Subcutaneous abdominal adipose tissue (tissue), 5 donors: ENCODE results near the gene MGAT4A.

Experiments used
- H3K27ac ChIP-seq: one replicate; pipeline ENCODE4 v1.7.0; 2013; ENCODE audit warnings: low read depth, mild to moderate bottlenecking, inconsistent platforms, low read length, moderate library complexity
- H3K27me3 ChIP-seq, 5 donors: one replicate each; pipeline ENCODE4 v1.7.0; 2013; ENCODE audit warnings: low read length in 5 of 5, inconsistent platforms in 1 of 5; ENCODE audit not compliant: control insufficient read depth in 5 of 5, insufficient read depth in 4 of 5
- H3K36me3 ChIP-seq, 5 donors: one replicate each; pipeline ENCODE4 v1.7.0; 2013; ENCODE audit warnings: low read length in 5 of 5; ENCODE audit not compliant: control insufficient read depth in 5 of 5, insufficient read depth in 5 of 5
- H3K4me1 ChIP-seq, 5 donors: one replicate each; pipeline ENCODE4 v1.7.0; 2013; ENCODE audit warnings: low read length in 5 of 5, mild to moderate bottlenecking in 3 of 5, moderate library complexity in 1 of 5; ENCODE audit not compliant: control insufficient read depth in 5 of 5, insufficient read depth in 5 of 5
- H3K4me3 ChIP-seq, 5 donors: one replicate each; pipeline ENCODE4 v1.7.0; 2013; ENCODE audit warnings: low read length in 5 of 5, low read depth in 1 of 5
- H3K9ac ChIP-seq, 5 donors: one replicate each; pipeline ENCODE4 v1.7.0; 2013; ENCODE audit warnings: low read length in 5 of 5, mild to moderate bottlenecking in 4 of 5, moderate library complexity in 3 of 5
- H3K9me3 ChIP-seq, 5 donors: one replicate each; pipeline ENCODE4 v1.7.0; 2013; ENCODE audit warnings: low read length in 5 of 5; ENCODE audit not compliant: control insufficient read depth in 5 of 5
- donor health status: healthy.
- donor health status: healthy.
- donor health status: healthy.
- donor health status: healthy.
- donor health status: healthy.

Gene MGAT4A

DNA sequence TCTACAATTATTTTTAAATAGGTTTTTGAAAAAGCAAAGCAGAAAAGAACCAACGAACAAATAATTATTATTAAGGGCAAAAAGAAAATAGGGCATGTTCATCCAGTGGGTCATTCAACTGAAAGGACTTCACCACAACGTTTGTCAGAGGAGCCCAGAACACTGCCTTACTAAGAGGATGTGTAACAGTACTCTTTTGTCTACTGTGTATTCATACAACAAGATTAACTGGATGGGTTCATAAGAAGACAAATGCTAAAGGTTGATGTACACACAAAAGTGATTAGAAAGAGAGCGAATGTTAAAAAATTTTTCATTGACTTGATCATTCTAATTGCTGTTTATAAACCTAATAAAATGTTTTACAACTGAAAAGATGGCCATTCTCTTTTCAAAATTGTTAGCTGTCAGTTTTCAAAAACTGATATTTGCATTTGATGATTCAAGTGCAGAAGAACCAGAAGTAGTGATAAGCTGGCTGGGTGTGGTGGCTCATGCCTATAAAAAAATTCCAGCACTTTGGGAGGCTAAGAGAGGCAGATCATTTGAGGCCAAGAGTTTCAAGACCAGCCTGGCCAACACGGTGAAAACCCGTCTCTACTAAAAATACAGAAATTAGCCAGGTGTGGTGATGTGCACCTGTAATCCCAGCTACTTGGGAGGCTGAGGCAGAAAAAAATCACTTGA is 33.1 kb downstream of the MGAT4A start:
- H3K36me3 ChIP-seq = no peaks in the 10 kb centered on the region
- H3K27me3 ChIP-seq = no peaks in the 10 kb centered on the region
- no peak overlapping the region for H3K4me3 ChIP-seq
- no peak overlapping the region for H3K27ac ChIP-seq
- peaks cover 2 to 17% (median 15%) of the 10 kb centered on the region in 5 donors for H3K4me1 ChIP-seq
- H3K9me3 ChIP-seq = no peaks in the 10 kb centered on the region
- no peak overlapping the region for H3K9ac ChIP-seq

DNA sequence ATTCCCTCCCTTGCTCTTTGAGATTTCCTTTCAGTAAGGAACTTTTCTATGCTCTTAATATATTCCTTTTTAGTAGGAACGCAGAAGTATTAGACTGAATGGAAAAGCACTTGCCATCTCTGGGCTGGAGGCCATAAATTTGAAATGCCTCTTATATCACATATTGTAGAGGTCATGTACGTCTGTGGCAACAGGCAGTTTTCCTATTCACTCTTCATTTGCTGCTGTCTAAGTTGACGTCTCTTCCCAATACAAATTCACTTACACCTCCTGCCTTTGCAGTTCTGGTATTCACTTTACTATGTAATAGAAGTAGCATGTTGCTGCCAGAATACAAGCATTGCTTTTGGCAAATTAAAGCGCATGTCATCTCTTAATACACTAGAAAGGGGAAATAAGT is 34.7 kb downstream of the MGAT4A start:
- peaks cover 0 to 3% (median 0%) of the 10 kb centered on the region in 5 donors for H3K4me1 ChIP-seq
- H3K27ac ChIP-seq = no peak overlapping the region
- no peaks in the 10 kb centered on the region for H3K36me3 ChIP-seq
- H3K9me3 ChIP-seq = no peaks in the 10 kb centered on the region
- no peak overlapping the region for H3K4me3 ChIP-seq
- H3K27me3 ChIP-seq = no peaks in the 10 kb centered on the region
- H3K9ac ChIP-seq = no peak overlapping the region

DNA sequence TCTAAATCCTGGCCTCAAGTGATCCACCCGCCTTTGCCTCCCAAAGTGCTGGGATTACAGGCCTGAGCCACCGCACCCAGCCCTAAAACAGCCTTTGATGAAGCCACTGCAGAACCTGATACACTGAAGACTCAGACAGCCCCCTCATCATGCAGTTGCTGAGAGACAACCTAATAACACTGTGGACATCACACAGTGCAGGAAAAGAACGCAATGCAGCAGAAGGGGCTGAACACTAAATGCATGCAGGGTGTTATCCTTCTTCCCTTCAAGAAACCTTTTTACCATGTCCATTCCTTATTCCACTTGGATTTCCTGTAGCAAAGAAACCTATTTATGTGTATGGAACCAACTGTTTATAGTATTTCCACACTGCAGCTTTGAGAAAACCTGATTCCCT is 35.7 kb downstream of the MGAT4A start:
- no peak overlapping the region for H3K9ac ChIP-seq
- H3K4me3 ChIP-seq = no peak overlapping the region
- H3K9me3 ChIP-seq = no peaks in the 10 kb centered on the region
- H3K27ac ChIP-seq = no peak overlapping the region
- no peaks in the 10 kb centered on the region for H3K27me3 ChIP-seq
- no peaks in the 10 kb centered on the region for H3K36me3 ChIP-seq
- no peaks in the 10 kb centered on the region for H3K4me1 ChIP-seq

DNA sequence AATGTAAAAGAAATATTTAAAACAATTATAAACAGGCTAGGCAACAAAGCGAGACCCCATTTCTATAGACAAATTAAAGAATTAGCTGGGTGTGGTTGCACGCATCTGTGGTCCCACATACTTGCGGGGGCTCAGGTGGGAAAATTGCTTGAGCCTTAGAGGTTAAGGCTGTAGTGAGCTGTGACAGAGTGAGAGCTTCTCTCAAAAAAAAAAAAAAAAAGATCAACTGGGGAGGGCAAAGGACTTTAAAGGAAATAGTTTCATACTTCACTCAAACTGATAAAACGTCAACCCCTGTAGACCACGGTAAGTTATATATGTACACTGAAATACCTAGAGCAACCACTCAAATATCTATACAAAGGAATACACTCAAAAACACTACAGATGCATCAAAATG is 37.5 kb downstream of the MGAT4A start:
- Histone ChIP-seq H3K36me3 (no peaks in the 10 kb centered on the region), H3K9me3 (no peaks in the 10 kb centered on the region), H3K4me3 (no peak overlapping the region), H3K9ac (no peak overlapping the region), H3K27me3 (no peaks in the 10 kb centered on the region), H3K4me1 (no peaks in the 10 kb centered on the region), H3K27ac (no peak overlapping the region)

DNA sequence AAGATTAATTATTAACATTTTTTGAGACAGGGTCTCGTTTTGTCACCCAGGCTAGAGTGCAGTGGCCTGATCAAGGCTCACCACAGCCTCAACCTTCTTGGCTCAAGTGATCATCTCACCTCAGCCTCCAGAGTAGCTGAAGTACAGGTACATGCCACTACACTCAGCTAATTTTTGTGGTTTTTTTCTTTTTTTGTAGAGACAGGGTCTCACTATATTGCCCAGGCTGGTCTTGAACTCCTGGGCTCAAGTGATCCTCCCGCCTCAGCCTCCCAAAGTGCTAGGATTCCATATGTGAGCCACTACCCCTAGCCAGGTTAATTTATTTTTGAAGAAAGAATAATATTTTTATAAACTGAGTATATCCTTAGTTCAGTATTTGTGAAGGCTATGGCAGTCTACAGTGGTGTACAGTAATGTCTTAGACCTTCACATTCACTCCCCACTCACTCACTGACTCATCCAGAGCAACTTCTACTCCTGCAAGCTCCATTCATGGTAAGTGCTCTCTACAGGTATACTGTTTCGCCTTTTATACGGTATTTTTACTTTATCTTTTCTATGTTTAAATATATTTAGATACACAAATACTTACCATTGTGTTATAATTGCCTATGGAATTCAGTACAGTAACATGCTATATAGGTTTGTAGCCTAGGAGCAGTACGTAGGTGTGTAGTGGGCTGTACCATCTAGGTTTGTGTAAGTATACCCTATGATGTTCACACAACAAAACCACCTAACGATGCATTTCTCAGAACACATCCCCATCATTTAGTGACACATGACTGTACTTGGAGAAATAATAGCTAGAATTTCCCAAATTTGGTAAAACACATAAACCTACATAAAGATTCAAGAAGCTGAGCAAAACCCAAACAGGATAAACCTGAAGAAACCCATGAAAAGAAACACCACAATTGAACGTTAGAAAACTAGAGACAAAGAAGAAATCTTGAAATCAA is 38.6 kb downstream of the MGAT4A start:
- no peaks in the 10 kb centered on the region for H3K36me3 ChIP-seq
- no peaks in the 10 kb centered on the region for H3K9me3 ChIP-seq
- no peak overlapping the region for H3K27ac ChIP-seq
- H3K27me3 ChIP-seq = no peaks in the 10 kb centered on the region
- no peak overlapping the region for H3K4me3 ChIP-seq
- no peak overlapping the region for H3K9ac ChIP-seq
- H3K4me1 ChIP-seq = no peaks in the 10 kb centered on the region

DNA sequence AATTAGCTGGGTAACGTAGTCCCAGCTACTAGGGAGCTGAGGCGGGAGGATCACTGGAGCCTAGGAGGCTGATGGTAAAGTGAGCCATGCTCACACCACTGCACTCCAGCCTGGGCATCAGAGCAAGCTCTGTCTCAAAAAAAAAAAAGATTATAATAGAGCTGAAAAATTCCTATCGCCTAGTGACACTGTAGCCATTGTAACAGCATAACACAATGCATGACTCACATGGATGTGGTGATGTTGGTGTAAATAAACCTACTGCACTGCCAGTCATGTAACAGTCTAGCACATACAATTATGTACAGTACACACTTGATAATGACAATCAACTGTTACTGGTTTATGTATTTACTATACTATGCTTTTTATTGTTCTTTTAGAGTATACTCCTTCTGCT is 39.6 kb downstream of the MGAT4A start:
- Histone ChIP-seq H3K9ac (no peak overlapping the region), H3K4me1 (no peaks in the 10 kb centered on the region), H3K4me3 (no peak overlapping the region), H3K27me3 (no peaks in the 10 kb centered on the region), H3K9me3 (peaks cover 0 to 3% (median 0%) of the 10 kb centered on the region in 5 donors), H3K36me3 (peaks cover 0 to 3% (median 0%) of the 10 kb centered on the region in 5 donors), H3K27ac (no peak overlapping the region)

DNA sequence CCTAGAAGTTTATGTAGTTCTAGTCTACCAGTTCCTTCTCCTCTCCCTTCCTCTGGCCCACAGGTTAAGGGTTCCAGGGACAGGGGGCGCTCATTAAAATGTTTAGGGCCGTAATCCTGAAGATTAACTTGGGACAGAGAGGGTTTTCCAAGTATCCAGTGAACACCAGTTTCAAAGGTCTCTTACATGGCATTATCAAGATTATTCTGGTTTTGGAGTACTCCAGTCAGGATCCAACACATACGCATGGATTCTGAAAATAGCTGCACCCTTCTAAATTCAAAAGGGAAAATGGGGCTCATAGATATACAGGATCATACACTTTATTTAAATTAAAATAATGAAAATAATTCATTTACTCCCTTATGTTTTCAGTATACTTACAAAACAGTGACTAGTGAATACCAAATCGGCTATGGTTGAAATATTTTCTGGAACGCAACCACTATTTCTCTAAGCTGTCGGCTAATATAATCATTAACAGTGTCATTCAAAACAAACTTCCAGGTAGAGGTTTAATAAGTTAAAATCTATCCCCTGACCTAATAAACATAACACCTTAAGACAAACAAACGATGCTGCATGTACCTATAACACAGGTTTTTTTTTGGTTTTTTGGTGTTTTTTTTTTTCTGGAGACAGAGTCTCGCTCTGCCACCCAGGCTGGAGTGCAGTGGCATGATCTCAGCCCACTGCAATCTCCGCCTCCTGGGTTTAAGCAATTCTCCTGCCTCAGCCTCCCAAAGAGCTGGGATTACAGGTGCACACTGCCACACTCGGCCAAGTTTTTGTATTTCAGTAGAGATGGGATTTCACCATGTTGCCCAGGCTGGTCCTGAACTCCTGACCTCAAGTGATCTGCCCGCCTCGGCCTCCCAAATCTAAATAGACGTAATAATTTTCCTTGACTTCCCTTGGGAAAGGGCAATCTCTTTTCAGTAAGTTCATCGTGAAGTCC is 44.7 kb downstream of the MGAT4A start:
- Histone ChIP-seq H3K9ac (no peak overlapping the region), H3K27ac (no peak overlapping the region)

DNA sequence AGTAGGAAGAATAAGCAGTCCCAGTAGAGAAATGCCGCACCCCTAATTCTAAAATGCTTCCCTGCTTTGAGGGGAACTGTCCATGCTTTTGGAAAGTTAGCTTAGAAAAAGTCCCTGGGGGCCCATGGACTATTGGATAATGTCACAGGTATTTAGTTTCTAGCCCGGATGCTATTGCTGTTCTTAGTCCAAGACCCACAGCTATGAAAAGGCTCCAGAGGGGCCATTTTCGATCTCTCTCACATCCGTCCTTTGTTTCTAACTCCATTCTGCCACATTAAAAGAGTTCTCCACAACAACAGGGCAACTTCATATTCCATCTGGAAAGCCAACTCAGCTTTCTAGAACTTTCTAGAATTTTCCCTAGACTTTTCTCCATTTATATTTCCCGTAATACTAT is 47.2 kb downstream of the MGAT4A start:
- peaks cover 0 to 3% (median 0%) of the 10 kb centered on the region in 5 donors for H3K36me3 ChIP-seq
- H3K9ac ChIP-seq = no peak overlapping the region
- H3K9me3 ChIP-seq = peaks cover 0 to 3% (median 0%) of the 10 kb centered on the region in 5 donors
- H3K4me3 ChIP-seq = no peak overlapping the region
- no peaks in the 10 kb centered on the region for H3K27me3 ChIP-seq
- peak overlapping the region; percentile 19 for H3K27ac ChIP-seq
- no peaks in the 10 kb centered on the region for H3K4me1 ChIP-seq

More for the DNA sequence above, 44.7 kb downstream of the MGAT4A start:
- H3K27me3 ChIP-seq = no peaks in the 10 kb centered on the region
- peaks cover 0 to 3% (median 0%) of the 10 kb centered on the region in 5 donors for H3K36me3 ChIP-seq
- no peak overlapping the region for H3K4me3 ChIP-seq
- H3K4me1 ChIP-seq = no peaks in the 10 kb centered on the region
- H3K9me3 ChIP-seq = peaks cover 0 to 3% (median 0%) of the 10 kb centered on the region in 5 donors

DNA sequence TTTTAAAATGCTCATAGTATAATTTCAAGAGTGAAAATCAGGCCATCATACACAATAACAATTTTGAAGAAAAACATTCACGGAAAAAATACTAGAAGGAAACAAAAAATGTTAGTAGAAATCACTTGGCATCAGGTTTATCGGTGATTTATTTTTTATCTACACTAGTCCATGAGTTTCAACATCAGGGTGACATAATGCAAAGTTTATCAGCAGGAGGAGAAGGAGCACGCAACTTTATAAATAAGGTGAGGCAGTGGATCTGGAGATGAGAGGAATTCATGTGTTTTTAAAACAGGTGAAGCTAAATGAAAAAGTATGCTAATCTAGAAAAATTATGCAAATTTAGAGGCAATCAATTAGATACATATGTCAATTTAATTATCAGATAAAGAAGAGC is 54.2 kb downstream of the MGAT4A start:
- Histone ChIP-seq H3K4me1 (no peaks in the 10 kb centered on the region), H3K36me3 (peaks cover 3 to 13% (median 6%) of the 10 kb centered on the region in 5 donors), H3K27me3 (no peaks in the 10 kb centered on the region), H3K9me3 (no peaks in the 10 kb centered on the region), H3K4me3 (no peak overlapping the region), H3K27ac (no peak overlapping the region), H3K9ac (no peak overlapping the region)
